Cardiac ventricle fibroblast (primary cell): ENCODE data around the gene FBXO47. TPM values are rescaled to one million over a fixed set of nuclear protein-coding genes. Genes with fewer than 3 reads are reported as not detected.

Source experiments
- total RNA-seq: library from RNA; depleted of rRNA; stranded (reverse); fragments of >200 nt; gene quantifications from 2 replicates; pipeline ENCODE4 v1.2.3, GENCODE V29; 2015

Gene FBXO47, protein sequence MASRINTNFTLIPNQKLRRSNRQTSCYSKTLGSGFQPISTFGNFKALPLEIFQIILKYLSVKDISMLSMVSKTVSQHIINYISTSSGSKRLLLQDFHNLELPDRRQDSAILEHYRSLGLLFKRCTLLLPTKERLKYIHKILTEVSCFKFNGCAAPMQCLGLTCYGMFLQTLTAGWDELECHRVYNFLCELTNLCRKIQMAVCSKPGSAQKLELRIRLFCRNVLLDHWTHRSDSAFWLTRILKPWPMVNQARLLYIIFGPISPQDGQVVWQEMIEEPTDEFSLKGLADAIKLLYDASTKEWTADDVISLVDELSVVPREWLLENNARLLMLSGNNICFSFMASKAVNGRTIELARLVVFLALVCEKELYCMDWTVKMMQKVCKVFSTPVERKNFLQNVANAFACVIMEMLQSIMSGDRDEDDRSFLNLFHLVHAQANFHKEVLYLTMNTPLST
- not detected in 2 replicates for total RNA-seq

DNA sequence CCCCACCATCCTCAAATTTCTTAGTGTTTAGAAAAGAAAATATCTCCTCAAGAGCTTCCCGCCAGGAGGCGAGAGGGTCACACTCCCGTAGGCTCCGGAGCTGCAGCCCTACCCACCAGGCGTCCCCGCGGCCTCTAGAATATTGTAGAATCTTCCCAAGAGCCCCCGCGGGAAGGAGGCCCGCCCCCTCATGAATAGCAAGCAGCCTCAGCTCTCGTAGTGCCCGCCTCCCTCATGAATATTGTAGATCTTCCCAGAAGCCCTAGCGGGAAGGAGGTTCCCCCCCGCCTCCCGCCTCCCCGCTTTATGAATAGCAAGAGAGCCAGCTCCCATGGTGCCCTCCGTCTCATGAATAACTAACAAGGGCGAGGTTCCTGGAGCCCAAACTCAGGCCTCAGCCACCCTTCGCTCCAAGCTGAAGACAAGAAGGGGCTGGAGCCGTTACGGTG, at the start of gene FBXO47:
Gene FBXO47, minus strand, starts transcription at position 114 of the 449 bp plus-strand sequence. CDS start 4,378 bp downstream, outside the sequence.

DNA sequence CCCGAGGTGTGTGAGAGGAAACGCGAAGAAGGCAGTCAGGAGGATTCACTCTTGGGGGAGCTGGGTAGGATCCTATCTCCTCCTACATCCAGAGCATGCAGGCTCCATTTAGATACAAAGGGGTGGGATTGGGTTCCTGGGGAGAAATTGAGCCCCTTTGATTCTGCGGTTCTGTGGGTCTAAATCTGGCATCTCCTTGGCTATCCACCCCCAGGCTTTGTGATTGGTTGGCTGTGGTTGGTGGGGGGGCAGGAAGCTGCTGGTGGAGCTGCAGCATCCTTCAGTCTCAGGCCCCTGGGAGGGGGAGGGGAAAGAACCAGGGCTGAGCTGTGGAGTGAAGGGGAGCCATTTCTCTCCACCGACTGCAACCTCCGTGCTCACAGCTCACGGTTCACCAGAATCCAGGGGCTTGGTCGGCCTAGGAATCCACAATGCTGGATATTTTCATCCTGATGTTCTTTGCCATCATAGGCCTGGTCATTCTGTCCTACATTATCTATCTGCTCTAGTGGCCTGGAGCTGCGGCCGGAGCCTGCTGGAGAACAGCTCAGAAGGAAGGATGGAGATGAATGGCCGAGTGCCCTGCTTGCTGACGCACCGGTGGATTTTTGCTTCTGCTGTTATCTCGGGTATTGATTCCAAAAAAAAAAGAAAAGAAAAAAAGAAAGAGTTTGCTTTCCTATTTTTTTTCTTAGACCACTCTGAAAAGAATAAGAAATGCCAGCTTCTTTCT, 41.8 kb downstream of the FBXO47 start, which contains the start of gene LASP1NB:
Gene LASP1NB, plus strand, starts transcription at position 352 of the 733 bp plus-strand sequence.

Other genes starting within 250 kb of the FBXO47 start
- 5.5 and 7.7 TPM in 2 replicates for gene CISD3, start 237.1 kb downstream of the FBXO47 start, total RNA-seq
- 11.7 and 12.4 TPM in 2 replicates for gene PCGF2, start 219.1 kb downstream of the FBXO47 start, total RNA-seq
- 127 and 131 TPM in 2 replicates for gene PSMB3, start 214.7 kb downstream of the FBXO47 start, total RNA-seq
- gene PIP4K2B, start 167.8 kb downstream of the FBXO47 start, total RNA-seq, result 28.2 and 48.9 TPM in 2 replicates
- 7.5 and 7.6 TPM in 2 replicates for gene CWC25, start 142.1 kb downstream of the FBXO47 start, total RNA-seq
- 1,498 and 1,695 TPM in 2 replicates for gene RPL23, start 113.7 kb downstream of the FBXO47 start, total RNA-seq
- gene LASP1, start 97.3 kb downstream of the FBXO47 start, total RNA-seq, result 149 and 172 TPM in 2 replicates
- gene PLXDC1, start 184.2 kb upstream of the FBXO47 start, total RNA-seq, result 8.8 and 15.4 TPM in 2 replicates
- not detected in 2 replicates for gene ARL5C, start 198.8 kb upstream of the FBXO47 start, total RNA-seq
- 3.3 and 9.8 TPM in 2 replicates for gene CACNB1, start 230.3 kb upstream of the FBXO47 start, total RNA-seq
- gene RPL19, start 232.9 kb upstream of the FBXO47 start, total RNA-seq, result 2,119 and 2,384 TPM in 2 replicates